ENCODE results near the gene STAT4.

STAT4 gene

DNA sequence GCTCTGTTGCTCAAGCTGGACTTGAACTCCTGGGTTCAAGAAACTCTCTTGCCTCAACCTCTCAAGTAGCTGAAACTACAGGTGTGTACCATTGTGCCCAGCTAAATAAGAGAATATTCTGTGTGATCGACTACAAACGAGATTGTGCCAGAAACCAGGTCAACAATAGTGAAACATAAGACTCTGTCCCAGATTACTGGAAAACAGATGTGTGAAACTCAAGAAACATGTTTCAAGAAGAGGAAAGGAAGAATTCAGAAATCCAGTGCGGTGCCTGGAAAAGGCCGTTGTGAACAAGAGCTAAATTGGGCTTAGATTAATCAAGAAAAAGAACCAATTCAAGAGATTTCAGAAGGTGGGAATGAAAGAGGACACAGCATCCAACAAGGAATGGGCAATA, 113.4 kb downstream of the STAT4 start:
- DNase-seq (ENCODE audit: low read depth) = no peak
- no peak overlapping the region for H3K4me3 ChIP-seq (ENCODE audit: low read depth, low read length)
- TF ChIP-seq, protein P1, sequence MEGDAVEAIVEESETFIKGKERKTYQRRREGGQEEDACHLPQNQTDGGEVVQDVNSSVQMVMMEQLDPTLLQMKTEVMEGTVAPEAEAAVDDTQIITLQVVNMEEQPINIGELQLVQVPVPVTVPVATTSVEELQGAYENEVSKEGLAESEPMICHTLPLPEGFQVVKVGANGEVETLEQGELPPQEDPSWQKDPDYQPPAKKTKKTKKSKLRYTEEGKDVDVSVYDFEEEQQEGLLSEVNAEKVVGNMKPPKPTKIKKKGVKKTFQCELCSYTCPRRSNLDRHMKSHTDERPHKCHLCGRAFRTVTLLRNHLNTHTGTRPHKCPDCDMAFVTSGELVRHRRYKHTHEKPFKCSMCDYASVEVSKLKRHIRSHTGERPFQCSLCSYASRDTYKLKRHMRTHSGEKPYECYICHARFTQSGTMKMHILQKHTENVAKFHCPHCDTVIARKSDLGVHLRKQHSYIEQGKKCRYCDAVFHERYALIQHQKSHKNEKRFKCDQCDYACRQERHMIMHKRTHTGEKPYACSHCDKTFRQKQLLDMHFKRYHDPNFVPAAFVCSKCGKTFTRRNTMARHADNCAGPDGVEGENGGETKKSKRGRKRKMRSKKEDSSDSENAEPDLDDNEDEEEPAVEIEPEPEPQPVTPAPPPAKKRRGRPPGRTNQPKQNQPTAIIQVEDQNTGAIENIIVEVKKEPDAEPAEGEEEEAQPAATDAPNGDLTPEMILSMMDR (conservative IDR thresholded peaks at IDR 0.05; ENCODE audit: low read depth, low read length) = no peak

DNA sequence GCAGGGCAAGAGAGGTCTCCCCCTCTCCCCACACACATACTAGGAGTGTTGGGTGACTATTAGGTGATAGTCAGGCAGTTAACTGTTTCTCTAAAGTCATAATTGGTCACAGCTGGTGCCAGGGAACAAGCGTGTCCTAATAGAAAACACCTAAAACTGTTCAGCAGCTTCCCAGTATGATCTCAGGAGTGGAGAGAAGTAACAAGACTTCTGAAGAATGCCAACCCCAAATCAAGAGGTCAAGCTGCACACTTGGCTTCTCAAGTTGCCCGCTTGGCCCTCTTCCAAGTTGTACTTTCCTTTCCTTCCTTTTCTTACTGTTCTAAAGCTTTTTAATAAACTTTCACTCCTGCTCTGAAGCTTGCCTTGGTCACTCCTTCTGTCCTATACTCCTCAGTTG, 114.4 kb downstream of the STAT4 start:
- TF ChIP-seq, protein P1 (conservative IDR thresholded peaks at IDR 0.05; ENCODE audit: low read depth, low read length) = no peak
- H3K4me3 ChIP-seq (ENCODE audit: low read depth, low read length) = no peak overlapping the region
- DNase-seq (ENCODE audit: low read depth) = no peak

- DNase-seq (ENCODE audit: low read depth) = peak; percentile 28
- TF ChIP-seq, protein P1 (conservative IDR thresholded peaks at IDR 0.05; ENCODE audit: low read depth, low read length) = no peak
Observed at GRCh38 chr2:191032588-191033429, 118.0 kb downstream of the STAT4 start.

DNA sequence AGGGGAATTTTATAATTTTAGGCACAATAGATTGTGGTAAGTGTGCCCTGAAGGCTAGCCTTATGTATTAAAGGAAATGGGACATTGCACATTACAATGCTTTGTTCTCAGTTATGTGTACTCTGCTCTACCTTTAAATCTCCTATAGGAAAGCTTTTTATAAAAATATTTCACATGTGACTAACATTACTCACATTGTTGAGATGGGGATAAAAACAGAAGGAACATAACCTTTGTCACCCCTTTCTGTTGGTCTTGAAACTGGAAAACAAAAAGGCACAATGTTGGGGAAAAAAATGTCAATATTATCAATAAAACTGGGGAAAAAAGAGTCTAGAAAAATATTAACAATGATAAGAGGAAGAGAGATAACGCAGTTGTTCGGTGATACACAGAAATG, 119.5 kb downstream of the STAT4 start:
- TF ChIP-seq, protein P1 (conservative IDR thresholded peaks at IDR 0.05; ENCODE audit: low read depth, low read length) = no peak
- no peak for DNase-seq (ENCODE audit: low read depth)
- no peak overlapping the region for H3K4me3 ChIP-seq (ENCODE audit: low read depth, low read length)

More at GRCh38 chr2:191032588-191033429, 118.0 kb downstream of the STAT4 start:
- no peak overlapping the region for H3K4me3 ChIP-seq (ENCODE audit: low read depth, low read length)

- peak; percentile 75 for DNase-seq (ENCODE audit: low read depth)
- H3K4me3 ChIP-seq (ENCODE audit: low read depth, low read length) = peak overlapping the region; percentile 28
- TF ChIP-seq, protein P1 (conservative IDR thresholded peaks at IDR 0.05; ENCODE audit: low read depth, low read length) = peak; percentile 76
Observed at GRCh38 chr2:191030521-191031154, 120.2 kb downstream of the STAT4 start.

DNA sequence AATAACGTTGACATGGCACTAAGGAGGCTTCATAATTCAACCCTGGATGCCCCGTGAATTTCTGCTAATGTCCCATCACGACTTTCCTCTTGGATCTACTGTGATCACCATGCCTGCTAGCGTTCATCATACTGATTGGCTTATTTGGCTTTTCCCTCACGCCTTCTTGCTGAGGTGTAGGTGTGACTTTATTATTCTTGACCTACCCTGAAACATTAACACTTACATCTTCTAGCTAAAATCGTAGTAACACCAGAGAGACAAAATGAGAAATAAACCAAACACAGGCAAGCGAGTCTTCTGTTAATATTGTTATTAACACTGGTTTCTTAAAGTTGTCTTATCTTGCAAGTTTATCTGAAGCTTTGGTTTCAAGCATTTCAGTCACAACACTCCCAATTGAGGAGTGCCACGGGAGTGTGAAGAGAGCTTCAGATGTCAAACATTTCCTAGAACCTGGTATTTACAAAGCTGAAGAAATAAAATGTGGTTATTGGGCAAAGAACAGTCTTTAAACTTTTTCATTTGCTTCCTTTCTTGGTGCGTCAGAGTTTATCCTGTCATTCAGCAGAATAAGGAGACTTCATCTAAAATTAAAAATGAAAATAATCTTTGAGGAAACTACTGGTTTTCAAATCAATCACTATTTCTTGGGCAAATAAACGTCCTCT, 121.4 kb downstream of the STAT4 start:
- TF ChIP-seq, protein P1 (conservative IDR thresholded peaks at IDR 0.05; ENCODE audit: low read depth, low read length) = no peak
- DNase-seq (ENCODE audit: low read depth) = no peak
- no peak overlapping the region for H3K4me3 ChIP-seq (ENCODE audit: low read depth, low read length)
